ENCODE measurements around the gene DNM2. TPM values are rescaled to one million over a fixed set of nuclear protein-coding genes. Genes with fewer than 3 reads are reported as not detected.
"Not testable (repeated sequence)": the region's sequence is repeated elsewhere in the genome, so short reads cannot be mapped to it uniquely, and the experiment has no call there.

DNM2 gene
- total RNA-seq, 1 donor: 102 TPM

DNA sequence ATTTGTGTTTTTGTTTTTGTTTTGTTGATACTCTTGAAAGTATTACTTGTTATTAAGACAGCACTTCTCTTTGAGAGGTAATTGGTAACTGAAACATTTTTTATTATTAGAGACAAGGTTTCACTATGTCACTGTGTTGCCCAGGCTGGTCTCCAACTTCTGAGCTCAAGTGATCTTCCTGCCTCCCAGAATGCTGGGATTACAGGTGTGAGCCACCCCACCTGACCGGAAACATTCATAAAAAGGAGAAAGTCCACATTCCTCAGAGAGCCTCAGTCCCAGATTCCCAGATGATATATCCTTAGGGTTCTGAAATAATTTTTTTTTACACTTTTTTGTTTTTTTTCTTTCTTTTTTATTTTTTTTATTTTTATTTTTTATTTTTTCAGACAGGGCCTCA is 156.1 kb downstream of the DNM2 start:
- Histone ChIP-seq H3K27ac (ENCODE audit: low read depth, low read length) (no peak overlapping the region), H3K79me2 (ENCODE audit: insufficient read depth, low read length) (peaks cover 71% of the 10 kb centered on the region), H3K4me2 (ENCODE audit: insufficient read depth, low read length) (no peak overlapping the region), H3K4me1 (ENCODE audit: insufficient read depth, low read length) (peaks cover 12% of the 10 kb centered on the region), H4K20me1 (ENCODE audit: insufficient read depth, low read length) (peaks cover 21% of the 10 kb centered on the region), H3K4me3 (ENCODE audit: insufficient read depth, low read length) (no peak overlapping the region), H2AFZ (ENCODE audit: low read length) (no peak overlapping the region), H3K36me3 (ENCODE audit: insufficient read depth, low read length) (no peaks in the 10 kb centered on the region), H3K9me3 (ENCODE audit: low read depth, low read length) (no peaks in the 10 kb centered on the region), H3K27me3 (ENCODE audit: insufficient read depth, low read length) (no peaks in the 10 kb centered on the region)
- TF ChIP-seq, protein P1, sequence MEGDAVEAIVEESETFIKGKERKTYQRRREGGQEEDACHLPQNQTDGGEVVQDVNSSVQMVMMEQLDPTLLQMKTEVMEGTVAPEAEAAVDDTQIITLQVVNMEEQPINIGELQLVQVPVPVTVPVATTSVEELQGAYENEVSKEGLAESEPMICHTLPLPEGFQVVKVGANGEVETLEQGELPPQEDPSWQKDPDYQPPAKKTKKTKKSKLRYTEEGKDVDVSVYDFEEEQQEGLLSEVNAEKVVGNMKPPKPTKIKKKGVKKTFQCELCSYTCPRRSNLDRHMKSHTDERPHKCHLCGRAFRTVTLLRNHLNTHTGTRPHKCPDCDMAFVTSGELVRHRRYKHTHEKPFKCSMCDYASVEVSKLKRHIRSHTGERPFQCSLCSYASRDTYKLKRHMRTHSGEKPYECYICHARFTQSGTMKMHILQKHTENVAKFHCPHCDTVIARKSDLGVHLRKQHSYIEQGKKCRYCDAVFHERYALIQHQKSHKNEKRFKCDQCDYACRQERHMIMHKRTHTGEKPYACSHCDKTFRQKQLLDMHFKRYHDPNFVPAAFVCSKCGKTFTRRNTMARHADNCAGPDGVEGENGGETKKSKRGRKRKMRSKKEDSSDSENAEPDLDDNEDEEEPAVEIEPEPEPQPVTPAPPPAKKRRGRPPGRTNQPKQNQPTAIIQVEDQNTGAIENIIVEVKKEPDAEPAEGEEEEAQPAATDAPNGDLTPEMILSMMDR (IDR thresholded peaks at IDR 0.05; ENCODE audit: extremely low read depth, low read depth, low read length): no peak
- no peak for DNase-seq (ENCODE audit: insufficient read length, low spot score, missing footprints)

DNA sequence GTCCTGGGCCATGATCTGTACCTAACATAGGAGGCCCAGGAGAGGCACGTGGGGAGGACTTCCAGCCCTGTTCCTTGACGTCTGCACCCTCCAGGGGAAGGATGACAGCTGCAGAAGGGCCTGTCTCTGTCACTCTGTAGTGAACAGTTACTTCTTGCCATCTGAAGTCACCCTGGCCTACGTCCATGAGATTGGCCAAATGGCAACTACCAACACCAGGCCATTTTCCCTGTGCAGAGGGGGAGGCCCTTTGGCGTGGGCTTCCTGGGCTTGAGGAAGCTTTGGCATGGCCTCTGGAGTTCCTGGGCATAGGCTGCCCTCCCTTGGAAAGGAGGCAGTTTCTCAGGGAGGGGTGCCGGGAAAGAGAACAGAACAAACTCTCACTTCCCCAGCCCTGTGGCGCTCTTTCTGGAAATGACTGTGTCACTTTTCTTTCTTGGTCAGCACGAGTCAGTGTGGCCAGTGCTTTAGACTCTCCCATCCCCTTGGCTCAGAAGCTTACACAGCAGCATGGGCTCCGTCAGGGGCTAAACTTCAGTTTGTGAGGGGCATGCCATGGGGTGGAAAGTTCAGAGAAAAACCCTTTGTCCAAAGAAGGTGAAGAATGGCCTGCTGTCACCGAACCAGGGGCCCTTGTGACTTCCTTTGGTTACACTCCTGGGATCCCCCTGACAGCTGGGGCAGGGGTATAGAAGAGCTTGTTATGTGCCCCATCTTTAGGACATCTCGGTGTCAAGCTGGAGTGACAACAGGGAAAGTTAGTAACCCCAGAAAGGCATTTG is 158.8 kb downstream of the DNM2 start:
- Histone ChIP-seq H3K27ac (ENCODE audit: low read depth, low read length) (no peak overlapping the region), H3K4me1 (ENCODE audit: insufficient read depth, low read length) (peaks cover 9% of the 10 kb centered on the region)

DNA sequence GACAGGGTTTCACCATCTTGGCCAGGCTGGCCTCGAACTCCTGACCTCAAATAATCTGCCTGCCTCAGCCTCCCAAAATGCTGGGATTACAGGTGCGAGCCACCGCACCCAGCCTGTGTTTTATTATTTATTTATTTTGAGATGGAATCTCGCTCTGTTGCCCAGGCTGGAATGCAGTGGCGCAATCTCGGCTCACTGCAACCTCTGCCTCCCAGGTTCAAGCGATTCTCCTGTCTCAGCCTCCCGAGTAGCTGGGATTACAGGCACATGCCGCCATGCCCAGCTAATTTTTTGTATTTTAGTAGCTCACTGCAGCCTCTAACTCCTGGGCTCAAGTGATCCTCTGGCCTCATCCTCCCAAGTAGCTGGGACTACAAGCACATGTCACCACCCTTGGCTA is 159.7 kb downstream of the DNM2 start:
- Histone ChIP-seq H3K79me2 (ENCODE audit: insufficient read depth, low read length) (peaks cover 97% of the 10 kb centered on the region), H3K27ac (ENCODE audit: low read depth, low read length) (peak overlapping the region; percentile 62), H3K4me2 (ENCODE audit: insufficient read depth, low read length) (peak overlapping the region; percentile 70), H4K20me1 (ENCODE audit: insufficient read depth, low read length) (peaks cover 44% of the 10 kb centered on the region)
- not testable (repeated sequence) for H3K36me3 ChIP-seq (ENCODE audit: insufficient read depth, low read length); H3K9me3 ChIP-seq (ENCODE audit: low read depth, low read length); H2AFZ ChIP-seq (ENCODE audit: low read length); H3K4me3 ChIP-seq (ENCODE audit: insufficient read depth, low read length); DNase-seq (ENCODE audit: insufficient read length, low spot score, missing footprints); H3K27me3 ChIP-seq (ENCODE audit: insufficient read depth, low read length); H3K4me1 ChIP-seq (ENCODE audit: insufficient read depth, low read length)

More for the DNA sequence above, 158.8 kb downstream of the DNM2 start:
- TF ChIP-seq, protein P1 (IDR thresholded peaks at IDR 0.05; ENCODE audit: extremely low read depth, low read depth, low read length): no peak
- H3K36me3 ChIP-seq (ENCODE audit: insufficient read depth, low read length): no peaks in the 10 kb centered on the region
- H3K27me3 ChIP-seq (ENCODE audit: insufficient read depth, low read length): no peaks in the 10 kb centered on the region
- peak; percentile 35 for DNase-seq (ENCODE audit: insufficient read length, low spot score, missing footprints)
- H3K4me3 ChIP-seq (ENCODE audit: insufficient read depth, low read length): no peak overlapping the region
- H3K79me2 ChIP-seq (ENCODE audit: insufficient read depth, low read length): peaks cover 97% of the 10 kb centered on the region
- peaks cover 39% of the 10 kb centered on the region for H4K20me1 ChIP-seq (ENCODE audit: insufficient read depth, low read length)
- H3K4me2 ChIP-seq (ENCODE audit: insufficient read depth, low read length): no peak overlapping the region
- no peaks in the 10 kb centered on the region for H3K9me3 ChIP-seq (ENCODE audit: low read depth, low read length)
- no peak overlapping the region for H2AFZ ChIP-seq (ENCODE audit: low read length)

DNA sequence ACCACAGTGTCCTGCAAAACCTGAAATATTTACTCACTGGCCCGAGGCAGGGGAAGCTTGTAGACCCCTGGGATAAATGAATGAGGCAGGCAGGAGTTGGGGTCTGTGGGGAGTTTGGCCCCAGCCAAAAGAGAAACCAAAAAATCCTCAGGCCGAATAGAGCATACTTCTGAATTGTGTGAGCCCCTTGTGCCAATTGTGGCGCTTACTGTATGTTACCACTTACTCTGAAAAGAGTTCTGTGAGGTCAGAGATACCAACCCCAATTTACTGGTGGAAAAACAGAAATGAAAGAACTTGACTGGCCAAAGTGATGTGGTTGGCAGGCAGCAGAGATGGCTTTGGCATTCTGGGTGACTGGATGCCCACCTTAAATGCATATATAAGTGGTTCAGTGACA is 160.4 kb downstream of the DNM2 start:
- DNase-seq (ENCODE audit: insufficient read length, low spot score, missing footprints): peak; percentile 62
- H3K4me2 ChIP-seq (ENCODE audit: insufficient read depth, low read length): peak overlapping the region; percentile 70

More for the DNA sequence above, 160.4 kb downstream of the DNM2 start:
- Histone ChIP-seq H3K9me3 (ENCODE audit: low read depth, low read length) (no peaks in the 10 kb centered on the region), H3K36me3 (ENCODE audit: insufficient read depth, low read length) (no peaks in the 10 kb centered on the region), H3K27me3 (ENCODE audit: insufficient read depth, low read length) (no peaks in the 10 kb centered on the region), H3K27ac (ENCODE audit: low read depth, low read length) (peak overlapping the region; percentile 62), H2AFZ (ENCODE audit: low read length) (no peak overlapping the region), H4K20me1 (ENCODE audit: insufficient read depth, low read length) (peaks cover 43% of the 10 kb centered on the region), H3K4me1 (ENCODE audit: insufficient read depth, low read length) (peaks cover under 1% of the 10 kb centered on the region), H3K79me2 (ENCODE audit: insufficient read depth, low read length) (peaks cover 97% of the 10 kb centered on the region), H3K4me3 (ENCODE audit: insufficient read depth, low read length) (peak overlapping the region; percentile 45)
- TF ChIP-seq, protein P1 (IDR thresholded peaks at IDR 0.05; ENCODE audit: extremely low read depth, low read depth, low read length): no peak

Small RNA genes lying within 50 kb of the gene (small RNA-seq; reads per million reads assigned to genes)
- gene MIR199A1: 3.3 reads per million, percentile 80 among the genes with 10 or more reads in this experiment
- not detected for gene MIR4748
- gene MIR638: not detected
- gene MIR6793: not detected

Other genes with a start within 250 kb of the DNM2 start
- 64.8 and 77.1 TPM in 2 replicates for gene KEAP1, start 214.7 kb upstream of the DNM2 start, total RNA-seq
- gene S1PR5, start 200.6 kb upstream of the DNM2 start, total RNA-seq: 0.29 and 0.36 TPM in 2 replicates
- gene ATG4D, start 174.2 kb upstream of the DNM2 start, total RNA-seq: 11.6 and 12.7 TPM in 2 replicates
- 5.4 and 5.9 TPM in 2 replicates for gene KRI1, start 152.1 kb upstream of the DNM2 start, total RNA-seq
- gene CDKN2D, start 149.1 kb upstream of the DNM2 start, total RNA-seq: 4.0 and 5.3 TPM in 2 replicates
- 0.29 and 0.72 TPM in 2 replicates for gene AP1M2, start 130.8 kb upstream of the DNM2 start, total RNA-seq
- 43.0 and 49.9 TPM in 2 replicates for gene SLC44A2, start 92.5 kb upstream of the DNM2 start, total RNA-seq
- 105 and 107 TPM in 2 replicates for gene ILF3, start 63.7 kb upstream of the DNM2 start, total RNA-seq
- 34.0 and 36.5 TPM in 2 replicates for gene QTRT1, start 16.6 kb upstream of the DNM2 start, total RNA-seq
- gene TMED1, start 118.1 kb downstream of the DNM2 start, total RNA-seq: 39.2 and 43.1 TPM in 2 replicates
- under 0.01 and 0.29 TPM in 2 replicates for gene C19orf38, start 130.3 kb downstream of the DNM2 start, total RNA-seq
- 33.7 and 41.0 TPM in 2 replicates for gene CARM1, start 153.5 kb downstream of the DNM2 start, total RNA-seq
- gene YIPF2, start 210.6 kb downstream of the DNM2 start, total RNA-seq: 114 and 126 TPM in 2 replicates
- gene TIMM29, start 210.7 kb downstream of the DNM2 start, total RNA-seq: 31.8 and 34.8 TPM in 2 replicates
- 52.2 and 52.8 TPM in 2 replicates for gene SMARCA4, start 243.0 kb downstream of the DNM2 start, total RNA-seq

Measured in osteoblast (primary cell).